Chondrocyte (in vitro differentiated cells): Measurements from ENCODE around the gene CHL1. TPM values are rescaled to one million over a fixed set of nuclear protein-coding genes. Genes with fewer than 3 reads are reported as not detected.

Experiments used
- DNase-seq: peaks from one replicate; pipeline ENCODE4 v3.0.0; 2021; ENCODE audit warnings: mixed read lengths, low spot score
- H3K27ac Mint-ChIP-seq: one replicate; pipeline ENCODE4 v1.8.0; 2021; ENCODE audit warnings: mild to moderate bottlenecking, moderate library complexity, mixed read lengths; ENCODE audit not compliant: unreplicated experiment
- H3K27me3 Mint-ChIP-seq: 2 replicates; pipeline ENCODE4 v1.8.0; 2021; ENCODE audit warnings: low read depth, mixed read lengths
- H3K36me3 Mint-ChIP-seq: 2 replicates; pipeline ENCODE4 v1.8.0; 2021; ENCODE audit warnings: low read depth, mixed read lengths
- H3K4me1 Mint-ChIP-seq: 2 replicates; pipeline ENCODE4 v1.8.0; 2021; ENCODE audit warnings: low read depth, mild to moderate bottlenecking, mixed read lengths
- H3K4me3 Mint-ChIP-seq: one replicate; pipeline ENCODE4 v1.8.0; 2021; ENCODE audit warnings: mild to moderate bottlenecking, moderate library complexity, mixed read lengths; ENCODE audit not compliant: unreplicated experiment
- H3K9me3 Mint-ChIP-seq: 2 replicates; pipeline ENCODE4 v1.8.0; 2021; ENCODE audit warnings: low read depth, mixed read lengths
- total RNA-seq: library from RNA; stranded (reverse); gene quantifications from 3 replicates; pipeline ENCODE4 v1.2.1, GENCODE V29; 2021
- TF ChIP-seq, protein P1 (sequence below): fragments of 200-600 bp; sonication (generic); IDR thresholded peaks from 2 replicates; pipeline ENCODE4 v1.5.0; 2021; ENCODE audit warnings: antibody characterized with exemption, mild to moderate bottlenecking, moderate library complexity

The CHL1 gene
- total RNA-seq, 1 donor from 2014 or later: not detected

DNA sequence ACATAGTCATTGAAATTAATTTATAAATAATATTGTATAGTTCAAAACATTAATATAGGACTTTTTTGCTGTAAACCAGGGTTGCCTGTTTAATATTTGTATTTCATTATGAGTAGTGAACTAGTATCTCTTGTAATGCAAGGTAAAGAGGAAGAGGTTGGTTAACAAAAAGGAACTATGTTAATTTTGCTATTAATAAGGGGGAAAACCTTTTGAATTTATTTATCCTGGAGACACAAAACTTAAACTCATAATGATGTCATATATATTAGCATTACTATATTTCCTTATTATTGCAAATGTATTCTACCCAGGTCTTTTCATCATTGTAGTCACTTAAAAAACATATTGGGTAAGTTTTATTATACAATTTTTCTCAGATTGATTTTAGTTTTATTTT, 94.5 kb downstream of the CHL1 start:
- no peaks in the 10 kb centered on the region for H3K4me1 Mint-ChIP-seq
- H3K27ac Mint-ChIP-seq: no peak overlapping the region
- no peak for DNase-seq
- H3K9me3 Mint-ChIP-seq: no peaks in the 10 kb centered on the region
- no peaks in the 10 kb centered on the region for H3K36me3 Mint-ChIP-seq
- TF ChIP-seq, protein P1, sequence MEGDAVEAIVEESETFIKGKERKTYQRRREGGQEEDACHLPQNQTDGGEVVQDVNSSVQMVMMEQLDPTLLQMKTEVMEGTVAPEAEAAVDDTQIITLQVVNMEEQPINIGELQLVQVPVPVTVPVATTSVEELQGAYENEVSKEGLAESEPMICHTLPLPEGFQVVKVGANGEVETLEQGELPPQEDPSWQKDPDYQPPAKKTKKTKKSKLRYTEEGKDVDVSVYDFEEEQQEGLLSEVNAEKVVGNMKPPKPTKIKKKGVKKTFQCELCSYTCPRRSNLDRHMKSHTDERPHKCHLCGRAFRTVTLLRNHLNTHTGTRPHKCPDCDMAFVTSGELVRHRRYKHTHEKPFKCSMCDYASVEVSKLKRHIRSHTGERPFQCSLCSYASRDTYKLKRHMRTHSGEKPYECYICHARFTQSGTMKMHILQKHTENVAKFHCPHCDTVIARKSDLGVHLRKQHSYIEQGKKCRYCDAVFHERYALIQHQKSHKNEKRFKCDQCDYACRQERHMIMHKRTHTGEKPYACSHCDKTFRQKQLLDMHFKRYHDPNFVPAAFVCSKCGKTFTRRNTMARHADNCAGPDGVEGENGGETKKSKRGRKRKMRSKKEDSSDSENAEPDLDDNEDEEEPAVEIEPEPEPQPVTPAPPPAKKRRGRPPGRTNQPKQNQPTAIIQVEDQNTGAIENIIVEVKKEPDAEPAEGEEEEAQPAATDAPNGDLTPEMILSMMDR: no peak
- H3K27me3 Mint-ChIP-seq: no peaks in the 10 kb centered on the region
- no peak overlapping the region for H3K4me3 Mint-ChIP-seq

DNA sequence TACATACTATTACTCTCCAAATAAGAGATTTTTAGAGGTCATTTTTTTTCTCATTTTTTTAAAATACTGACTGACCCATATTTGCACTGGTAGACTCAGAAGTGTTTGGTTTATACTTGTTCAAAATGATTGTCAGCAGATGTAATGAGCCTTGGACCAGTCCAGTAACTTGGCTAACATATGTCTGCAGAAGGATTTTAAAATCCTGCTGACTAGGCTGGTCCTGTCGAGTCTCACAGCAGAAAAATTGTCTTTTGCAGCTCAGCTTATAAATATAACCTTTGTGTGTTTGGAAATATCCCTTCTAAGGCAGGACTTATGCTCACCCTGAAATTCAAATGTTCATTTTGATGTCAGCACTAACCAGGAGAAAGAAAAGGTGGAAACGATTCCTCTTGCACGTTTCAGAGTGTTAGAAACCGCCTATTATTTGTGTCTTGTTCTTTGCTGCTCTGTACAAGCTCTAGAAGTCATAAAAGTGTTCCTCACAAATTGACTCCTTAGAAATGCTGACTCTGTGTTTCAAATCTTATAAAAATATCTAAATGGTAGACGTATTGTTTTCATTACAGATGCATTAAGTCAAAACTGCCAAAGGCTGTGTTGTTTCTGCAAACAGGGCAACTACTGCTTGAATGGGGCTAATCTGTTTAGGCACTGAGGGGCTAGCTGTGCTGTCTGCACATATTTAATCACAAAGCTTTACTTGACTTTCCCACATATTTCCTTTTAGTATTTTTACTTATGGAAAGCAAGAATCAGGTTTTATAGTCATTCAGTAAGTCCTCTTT, 95.3 kb downstream of the CHL1 start:
- H3K27ac Mint-ChIP-seq: no peak overlapping the region
- TF ChIP-seq, protein P1: no peak
- no peaks in the 10 kb centered on the region for H3K9me3 Mint-ChIP-seq
- H3K4me3 Mint-ChIP-seq: no peak overlapping the region
- H3K27me3 Mint-ChIP-seq: peaks cover 1% of the 10 kb centered on the region
- no peak for DNase-seq
- no peaks in the 10 kb centered on the region for H3K36me3 Mint-ChIP-seq
- no peaks in the 10 kb centered on the region for H3K4me1 Mint-ChIP-seq

DNA sequence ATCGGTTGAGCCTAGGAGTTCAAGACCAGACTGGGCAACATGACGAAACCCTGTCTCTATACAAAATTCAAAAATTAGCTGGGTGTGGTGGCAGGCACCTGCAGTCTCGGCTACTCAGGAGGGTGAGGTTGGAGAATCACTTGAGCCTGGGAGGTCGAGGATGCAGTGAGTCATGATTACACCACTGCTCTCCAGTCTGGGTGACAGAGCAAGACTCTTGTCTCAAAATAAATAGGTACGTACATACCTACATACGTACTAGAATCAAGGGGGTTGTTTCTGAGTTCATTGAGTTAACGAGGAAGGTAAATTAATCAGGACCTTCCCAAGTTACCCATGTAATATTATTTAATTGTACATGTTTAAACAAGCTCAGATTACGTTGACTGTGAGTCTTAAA, 97.5 kb downstream of the CHL1 start:
- Mint-ChIP-seq H3K27ac (no peak overlapping the region), H3K4me3 (no peak overlapping the region)

DNA sequence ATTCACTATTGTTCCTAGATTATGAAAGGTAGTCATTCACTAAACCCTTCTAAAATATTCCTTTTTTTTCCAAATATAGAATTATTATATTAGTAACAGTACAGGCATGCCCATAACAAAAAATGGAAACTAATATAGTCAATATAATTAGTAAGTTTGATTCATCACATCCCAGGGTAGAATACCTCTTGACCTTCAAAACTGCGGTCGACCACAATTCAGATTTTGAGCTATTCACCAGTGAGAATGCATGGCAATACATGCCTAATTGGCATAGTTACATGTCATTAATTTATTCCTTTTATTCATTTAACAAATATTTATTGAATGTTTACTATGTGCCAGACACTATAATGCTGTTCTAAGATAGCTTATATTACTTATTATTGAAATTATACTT, 98.0 kb downstream of the CHL1 start:
- Mint-ChIP-seq H3K27me3 (peaks cover 2% of the 10 kb centered on the region), H3K27ac (no peak overlapping the region), H3K9me3 (no peaks in the 10 kb centered on the region), H3K36me3 (no peaks in the 10 kb centered on the region), H3K4me3 (no peak overlapping the region), H3K4me1 (no peaks in the 10 kb centered on the region)
- TF ChIP-seq, protein P1: no peak
- DNase-seq: no peak

More for the DNA sequence above, 97.5 kb downstream of the CHL1 start:
- no peaks in the 10 kb centered on the region for H3K36me3 Mint-ChIP-seq
- peaks cover 2% of the 10 kb centered on the region for H3K27me3 Mint-ChIP-seq
- no peak for DNase-seq
- no peaks in the 10 kb centered on the region for H3K9me3 Mint-ChIP-seq
- no peaks in the 10 kb centered on the region for H3K4me1 Mint-ChIP-seq
- TF ChIP-seq, protein P1: no peak

DNA sequence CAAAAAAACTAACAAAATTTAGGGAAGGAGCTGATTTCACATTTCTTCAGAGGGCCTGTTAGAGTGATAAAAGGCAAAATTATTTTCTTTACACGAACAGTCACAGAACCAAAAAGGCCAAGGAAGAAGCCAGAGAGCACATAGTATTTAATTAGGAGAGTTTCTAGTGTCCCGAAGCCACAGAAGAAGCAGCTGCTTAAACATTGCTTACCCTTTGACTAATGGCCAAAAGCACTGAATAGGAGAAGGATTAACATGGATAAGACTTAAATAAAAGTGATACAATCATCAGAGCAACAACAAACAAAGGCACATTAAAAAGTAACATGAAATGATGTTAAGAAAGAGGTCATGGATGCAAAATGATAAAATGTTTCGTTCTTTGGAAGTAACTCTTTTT, 98.6 kb downstream of the CHL1 start:
- Mint-ChIP-seq H3K27me3 (peaks cover 2% of the 10 kb centered on the region), H3K27ac (no peak overlapping the region), H3K36me3 (no peaks in the 10 kb centered on the region), H3K4me1 (no peaks in the 10 kb centered on the region), H3K9me3 (no peaks in the 10 kb centered on the region), H3K4me3 (no peak overlapping the region)
- no peak for DNase-seq
- TF ChIP-seq, protein P1: no peak
